Activated CD8-positive, alpha-beta T cell treated with anti-CD3 and anti-CD28 coated beads for 36 hours (primary cell): ENCODE data around the gene COPS7A. TPM values are rescaled to one million over a fixed set of nuclear protein-coding genes. Genes with fewer than 3 reads are reported as not detected.

Experiments used
- ATAC-seq: fragments of 200-7000 bp; cut with Tn5 transposase; one replicate; pipeline ENCODE4 v1.10.0; 2021; ENCODE audit warnings: mild to moderate bottlenecking, moderate library complexity
- CTCF ChIA-PET: fragments of 350-600 bp; sonication (Branson Sonifier 250); formaldehyde crosslinking; loops from one replicate; lab custom pipeline; 2021; ENCODE audit warnings: antibody characterized with exemption; lab: Charles Lee
- POLR2A ChIA-PET: fragments of 350-600 bp; sonication (Branson Sonifier 250); formaldehyde crosslinking; loops from one replicate; lab custom pipeline; 2021; ENCODE audit warnings: antibody characterized with exemption; lab: Charles Lee
- DNase-seq: peaks from one replicate; pipeline ENCODE4 v3.0.0-alpha.2; 2020
- H3K27ac Mint-ChIP-seq: one replicate; pipeline ENCODE4 v1.8.0; 2021; ENCODE audit warnings: mild to moderate bottlenecking, mixed read lengths
- H3K27me3 Mint-ChIP-seq: one replicate; pipeline ENCODE4 v1.8.0; 2021; ENCODE audit warnings: mixed read lengths
- H3K36me3 Mint-ChIP-seq: one replicate; pipeline ENCODE4 v1.8.0; 2021; ENCODE audit warnings: low read depth, mixed read lengths
- H3K4me1 Mint-ChIP-seq: one replicate; pipeline ENCODE4 v1.8.0; 2021; ENCODE audit warnings: low read depth, mixed read lengths
- H3K4me3 Mint-ChIP-seq: one replicate; pipeline ENCODE4 v1.8.0; 2021; ENCODE audit warnings: mild to moderate bottlenecking, moderate library complexity, mixed read lengths
- H3K9me3 Mint-ChIP-seq: one replicate; pipeline ENCODE4 v1.8.0; 2021; ENCODE audit warnings: mixed read lengths
- CTCF ChIP-seq: fragments of 200-600 bp; IDR thresholded peaks from one replicate; pipeline ENCODE4 v1.8.0; 2022; ENCODE audit warnings: antibody characterized with exemption, mild to moderate bottlenecking
- intact Hi-C: fragments of 100-400 bp; cut with micrococcal nuclease; formaldehyde crosslinking; loops from one replicate; pipeline ENCODE4 v1.10.0; 2022
- total RNA-seq, 2 experiments: library from RNA; stranded (reverse); gene quantifications; one replicate each; pipeline ENCODE4 v1.2.3, GENCODE V29; 2021

Gene COPS7A
- total RNA-seq, 2 experiments from 2014 or later: 35.9 to 38.8 TPM

GRCh38 chr12:6688543-6688998 lies 35.3 kb upstream of the COPS7A start:
- Mint-ChIP-seq H3K4me3 (peak overlapping the region; percentile 86), H3K4me1 (peaks cover 47% of the 10 kb centered on the region), H3K27ac (peak overlapping the region; percentile 97), H3K36me3 (peaks cover 37% of the 10 kb centered on the region), H3K27me3 (no peaks in the 10 kb centered on the region), H3K9me3 (no peaks in the 10 kb centered on the region)
- DNase-seq (peak; percentile 67), ATAC-seq (peak; percentile 8)
- CTCF ChIA-PET: interaction anchor here (0.7 to 2.3 kb wide), 18 partner anchors 9 to 218 kb away, joined by 3 to 33 read pairs (median 4); partner anchors contain the start of genes CDCA3, COPS7A, LRRC23 and MLF2
- intact Hi-C loops: no loop called here
- TF ChIP-seq CTCF: no peak
- POLR2A ChIA-PET: interaction anchor here (0.5 to 2.3 kb wide), 22 partner anchors 11 to 430 kb away, joined by 3 to 22 read pairs (median 4); partner anchors contain the start of genes ACRBP, C12orf57, CDCA3 and COPS7A

GRCh38 chr12:6688999-6689882 lies 34.6 kb upstream of the COPS7A start, which contains the start of gene ZNF384:
Gene ZNF384, minus strand, starts transcription at chr12:6689375. Its CDS starts 9,855 bp downstream, at chr12:6679520.
- Mint-ChIP-seq H3K4me3 (peak within 1 kb of the TSS; percentile 86), H3K4me1 (peaks cover 45% of the 10 kb centered on the region), H3K36me3 (peaks cover 34% of the 10 kb centered on the region), H3K27ac (peak within 1 kb of the TSS; percentile 97), H3K9me3 (no peaks in the 10 kb centered on the region), H3K27me3 (no peaks in the 10 kb centered on the region)
- intact Hi-C loops: loop anchor here (1.0 kb wide), 1 partner anchor 26 kb away; the partner anchor contains the start of gene ING4
- TF ChIP-seq CTCF: no peak
- DNase-seq: peak; percentile 97
- ATAC-seq: peak; percentile 83
- ChIA-PET POLR2A (interaction anchor here (0.6 to 2.3 kb wide), 29 partner anchors 8 to 430 kb away, joined by 3 to 22 read pairs (median 4); partner anchors contain the start of genes ACRBP, C12orf57, CDCA3 and COPS7A), CTCF (interaction anchor here (0.7 to 2.3 kb wide), 23 partner anchors 10 to 256 kb away, joined by 3 to 33 read pairs (median 4); partner anchors contain the start of genes CDCA3, COPS7A, LRRC23 and MLF2)

- H3K27me3 Mint-ChIP-seq: no peaks in the 10 kb centered on the region
- no peaks in the 10 kb centered on the region for H3K9me3 Mint-ChIP-seq
- H3K4me1 Mint-ChIP-seq: peaks cover 27% of the 10 kb centered on the region
- no peak overlapping the region for H3K27ac Mint-ChIP-seq
- no peak overlapping the region for H3K4me3 Mint-ChIP-seq
- intact Hi-C loops: no loop called here
- ATAC-seq (no peak), DNase-seq (no peak)
- CTCF ChIA-PET: interaction anchor here (1.1 to 2.4 kb wide), 2 partner anchors 134 to 178 kb away, joined by 3 to 8 read pairs; no protein-coding TSS in a partner anchor
- H3K36me3 Mint-ChIP-seq: peaks cover 17% of the 10 kb centered on the region
- no peak for TF ChIP-seq CTCF
- POLR2A ChIA-PET: interaction anchor here (0.9 to 1.4 kb wide), 4 partner anchors 14 to 77 kb away, joined by 3 to 4 read pairs (median 3); partner anchors contain the start of gene MLF2
Measured at GRCh38 chr12:6691473-6691872, 32.4 kb upstream of the COPS7A start.

GRCh38 chr12:6692888-6693287 lies 31.0 kb upstream of the COPS7A start:
- TF ChIP-seq CTCF: no peak

More at GRCh38 chr12:6692888-6693287, 31.0 kb upstream of the COPS7A start:
- Mint-ChIP-seq H3K4me3 (no peak overlapping the region), H3K27me3 (peaks cover under 1% of the 10 kb centered on the region), H3K9me3 (no peaks in the 10 kb centered on the region), H3K4me1 (peaks cover 13% of the 10 kb centered on the region), H3K27ac (no peak overlapping the region), H3K36me3 (peaks cover 3% of the 10 kb centered on the region)
- DNase-seq: no peak
- POLR2A ChIA-PET: interaction anchor here (1.2 to 1.3 kb wide), 2 partner anchors 42 to 175 kb away, joined by 3 to 4 read pairs; partner anchors contain the start of gene TPI1
- CTCF ChIA-PET: interaction anchor here (0.6 to 2.0 kb wide), 5 partner anchors 9 to 129 kb away, joined by 3 to 9 read pairs (median 3); partner anchors contain the start of gene COPS7A
- intact Hi-C loops: no loop called here
- ATAC-seq: no peak
